ENCODE results near the gene ALOX5AP.

DNA sequence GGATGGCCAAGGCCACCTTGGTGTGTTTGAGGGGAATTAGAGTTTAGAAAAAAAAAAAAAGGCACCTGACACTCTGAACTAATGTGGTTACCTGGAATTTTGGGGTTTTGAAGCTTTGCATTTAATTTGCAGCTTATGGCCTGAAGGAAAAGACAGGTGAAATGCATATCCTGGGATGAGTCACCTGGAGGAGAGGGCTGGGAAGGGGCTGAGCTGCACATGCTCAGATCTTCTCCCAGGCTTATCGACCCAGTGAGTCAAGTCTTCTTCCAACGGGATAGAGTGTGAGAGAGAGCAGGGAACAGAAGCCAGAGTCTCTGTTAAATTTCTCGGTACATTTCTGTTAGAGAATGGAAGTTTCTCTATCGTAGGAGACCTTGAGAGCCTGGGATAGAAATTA, 29.7 kb upstream of the ALOX5AP start:
- no peak for TF ChIP-seq POLR2AphosphoS5 (IDR thresholded peaks at IDR 0.05; ENCODE audit: low read depth, low read length)
- no peak for TF ChIP-seq TAF1 (IDR thresholded peaks at IDR 0.05; ENCODE audit: low read depth, low read length)
